Endothelial cell (in vitro differentiated cells): Measurements from ENCODE around the gene RBBP4. TPM values are rescaled to one million over a fixed set of nuclear protein-coding genes. Genes with fewer than 3 reads are reported as not detected.

Experiments used
- DNase-seq: peaks from one replicate; pipeline ENCODE4 v3.0.0; 2021; ENCODE audit warnings: low spot score
- H3K27ac Mint-ChIP-seq: one replicate; pipeline ENCODE4 v1.8.0; 2021; ENCODE audit warnings: mixed read lengths, inconsistent platforms; ENCODE audit not compliant: unreplicated experiment
- H3K27me3 Mint-ChIP-seq: one replicate; pipeline ENCODE4 v1.8.0; 2021; ENCODE audit warnings: mild to moderate bottlenecking, moderate library complexity, mixed read lengths, inconsistent platforms; ENCODE audit not compliant: unreplicated experiment
- H3K36me3 Mint-ChIP-seq: one replicate; pipeline ENCODE4 v1.8.0; 2021; ENCODE audit warnings: mild to moderate bottlenecking, low read depth, mixed read lengths, inconsistent platforms; ENCODE audit not compliant: unreplicated experiment
- H3K4me1 Mint-ChIP-seq: one replicate; pipeline ENCODE4 v1.8.0; 2021; ENCODE audit warnings: mild to moderate bottlenecking, mixed read lengths, inconsistent platforms; ENCODE audit not compliant: unreplicated experiment
- H3K4me3 Mint-ChIP-seq: one replicate; pipeline ENCODE4 v1.8.0; 2021; ENCODE audit warnings: mild to moderate bottlenecking, mixed read lengths, inconsistent platforms; ENCODE audit not compliant: unreplicated experiment
- H3K9me3 Mint-ChIP-seq: one replicate; pipeline ENCODE4 v1.8.0; 2021; ENCODE audit warnings: mixed read lengths, inconsistent platforms; ENCODE audit not compliant: unreplicated experiment
- CTCF ChIP-seq: fragments of 200-600 bp; sonication (generic); IDR thresholded peaks from one replicate; pipeline ENCODE4 v1.5.0; 2021; ENCODE audit warnings: antibody characterized with exemption; ENCODE audit not compliant: unreplicated experiment
- total RNA-seq: library from RNA; stranded (reverse); fragmentation: NEBNext Ultra II Directional; extraction: Animal tissue kit (Norgen Biotek cat#: 25700); gene quantifications from one replicate; pipeline ENCODE4 v1.2.1, GENCODE V29; 2021; ENCODE audit not compliant: unreplicated experiment

The RBBP4 gene
- total RNA-seq, 1 donor from 2014 or later = 280 TPM

GRCh38 chr1:32716312-32717148 is 65.5 kb downstream of the RBBP4 start:
- DNase-seq = peak; percentile 57
- H3K4me3 Mint-ChIP-seq = no peak overlapping the region

DNA sequence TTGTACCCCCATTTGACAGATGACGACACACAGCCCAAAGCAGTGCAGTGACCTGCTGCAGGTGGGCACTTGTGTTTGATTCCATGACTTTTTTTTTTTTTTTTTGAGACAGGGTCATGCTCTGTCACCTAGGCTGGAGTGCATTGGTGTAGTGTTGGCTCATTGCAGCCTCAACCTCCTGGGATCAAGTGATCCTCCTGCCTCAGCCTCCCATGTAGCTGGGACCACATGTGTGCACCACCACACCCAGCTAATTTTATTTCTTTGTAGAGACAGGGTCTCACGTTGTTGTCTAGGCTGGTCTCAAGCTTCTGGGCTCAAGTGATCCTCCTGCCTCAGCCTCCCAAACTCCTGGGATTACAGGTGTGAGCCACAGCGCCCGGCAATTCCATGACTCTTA is 66.5 kb downstream of the RBBP4 start:
- Mint-ChIP-seq H3K27ac (no peak overlapping the region), H3K4me3 (no peak overlapping the region), H3K9me3 (no peaks in the 10 kb centered on the region), H3K4me1 (peaks cover 10% of the 10 kb centered on the region), H3K27me3 (peaks cover 12% of the 10 kb centered on the region), H3K36me3 (no peaks in the 10 kb centered on the region)
- TF ChIP-seq CTCF = no peak
- no peak for DNase-seq

More at GRCh38 chr1:32716312-32717148, 65.5 kb downstream of the RBBP4 start:
- peak overlapping the region; percentile 38 for H3K27ac Mint-ChIP-seq
- no peaks in the 10 kb centered on the region for H3K36me3 Mint-ChIP-seq
- no peaks in the 10 kb centered on the region for H3K9me3 Mint-ChIP-seq
- H3K4me1 Mint-ChIP-seq = peaks cover 10% of the 10 kb centered on the region
- H3K27me3 Mint-ChIP-seq = peaks cover 11% of the 10 kb centered on the region
- TF ChIP-seq CTCF = no peak

DNA sequence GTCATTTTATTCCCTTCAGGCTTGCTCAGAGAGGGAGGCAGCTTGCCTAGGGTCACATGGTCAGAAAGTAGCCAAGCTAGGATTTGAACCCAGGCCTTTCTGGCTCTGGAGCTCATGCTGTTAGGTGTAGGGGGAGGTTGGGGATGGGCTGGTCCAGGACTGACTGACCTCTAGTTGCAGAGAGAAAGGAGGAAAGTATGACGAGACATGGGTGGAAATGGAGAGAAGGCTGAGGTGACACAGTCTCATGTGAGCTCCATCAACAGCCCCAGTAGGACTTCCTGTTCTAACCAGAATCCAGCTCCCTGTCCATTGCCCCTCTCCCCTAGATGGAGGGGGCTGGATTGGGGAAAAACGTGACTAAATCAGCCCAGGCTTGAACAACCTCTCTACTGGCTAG is 67.0 kb downstream of the RBBP4 start:
- H3K36me3 Mint-ChIP-seq = no peaks in the 10 kb centered on the region
- peaks cover 12% of the 10 kb centered on the region for H3K27me3 Mint-ChIP-seq
- DNase-seq = no peak
- no peak for TF ChIP-seq CTCF
- no peak overlapping the region for H3K4me3 Mint-ChIP-seq
- no peak overlapping the region for H3K27ac Mint-ChIP-seq
- H3K9me3 Mint-ChIP-seq = no peaks in the 10 kb centered on the region
- H3K4me1 Mint-ChIP-seq = peaks cover 10% of the 10 kb centered on the region

DNA sequence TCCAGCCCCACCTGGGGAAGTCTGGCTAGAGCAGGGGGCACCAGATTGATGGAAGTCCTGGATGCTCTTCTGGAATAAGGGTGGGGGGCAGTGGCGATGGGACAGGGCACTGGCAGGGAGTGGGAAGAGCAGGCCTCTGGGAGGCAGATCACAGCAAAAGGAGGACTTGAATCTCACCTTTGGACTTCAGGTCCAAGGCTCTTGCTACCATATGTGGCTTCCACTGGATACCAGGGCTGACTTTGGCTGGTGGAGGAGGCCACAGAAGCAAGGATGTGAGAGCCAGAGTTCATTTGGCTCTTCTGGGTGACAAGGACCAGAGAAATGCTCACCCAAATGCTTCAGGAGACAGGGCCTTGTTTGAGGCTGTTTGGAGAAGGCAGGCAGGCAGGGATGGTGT is 67.5 kb downstream of the RBBP4 start:
- no peaks in the 10 kb centered on the region for H3K36me3 Mint-ChIP-seq
- H3K27me3 Mint-ChIP-seq = peaks cover 12% of the 10 kb centered on the region
- H3K4me3 Mint-ChIP-seq = no peak overlapping the region
- H3K4me1 Mint-ChIP-seq = peaks cover 10% of the 10 kb centered on the region
- H3K27ac Mint-ChIP-seq = no peak overlapping the region
- DNase-seq = no peak
- TF ChIP-seq CTCF = no peak
- no peaks in the 10 kb centered on the region for H3K9me3 Mint-ChIP-seq

GRCh38 chr1:32719681-32720275 is 68.8 kb downstream of the RBBP4 start:
- peaks cover 14% of the 10 kb centered on the region for H3K4me1 Mint-ChIP-seq
- peaks cover 12% of the 10 kb centered on the region for H3K27me3 Mint-ChIP-seq
- H3K4me3 Mint-ChIP-seq = no peak overlapping the region
- H3K27ac Mint-ChIP-seq = no peak overlapping the region
- no peaks in the 10 kb centered on the region for H3K36me3 Mint-ChIP-seq
- no peak for TF ChIP-seq CTCF
- DNase-seq = no peak
- no peaks in the 10 kb centered on the region for H3K9me3 Mint-ChIP-seq
